GM18867 (cell line): ENCODE measurements around the gene TRIM44.
"Not testable (repeated sequence)": the region's sequence is repeated elsewhere in the genome, so short reads cannot be mapped to it uniquely, and the experiment has no call there.

Experiments
- ATAC-seq: cut with Tn5 transposase; IDR thresholded peaks from one replicate; pipeline ENCODE4 v1.9.1; 2021; ENCODE audit warnings: mild to moderate bottlenecking, moderate library complexity; ENCODE audit not compliant: unreplicated experiment

TRIM44 gene

DNA sequence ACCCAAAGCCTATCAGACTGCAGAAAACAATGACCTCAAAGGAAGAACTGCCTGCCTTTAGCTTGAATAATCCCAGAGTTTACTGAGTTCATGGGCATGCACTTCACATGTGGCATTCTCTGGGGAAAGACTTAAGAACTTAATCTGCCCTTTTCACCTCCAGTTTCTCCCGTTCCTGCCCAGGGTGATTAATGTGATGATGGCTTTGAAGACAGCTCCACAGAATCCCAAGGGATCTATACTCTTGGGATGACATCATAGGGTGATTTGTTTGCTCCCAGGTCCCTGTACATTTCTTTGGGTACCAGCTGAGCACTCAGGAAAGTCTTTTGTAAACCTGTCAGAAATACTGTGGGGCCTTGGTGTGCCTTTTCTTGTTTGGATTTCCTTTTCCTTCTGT is 30.3 kb upstream of the TRIM44 start:
- ATAC-seq, result no peak

- no peak for ATAC-seq
Measured at GRCh38 chr11:35633827-35634423, 28.6 kb upstream of the TRIM44 start.

- ATAC-seq, result no peak
Measured at GRCh38 chr11:35635933-35636332, 26.6 kb upstream of the TRIM44 start.

GRCh38 chr11:35639591-35640179 is 22.9 kb upstream of the TRIM44 start:
- ATAC-seq, result no peak

GRCh38 chr11:35641171-35641897 is 21.2 kb upstream of the TRIM44 start:
- ATAC-seq, result no peak

- ATAC-seq, result no peak
Measured at GRCh38 chr11:35641964-35642363, 20.6 kb upstream of the TRIM44 start.

GRCh38 chr11:35647421-35648093 is 15.0 kb upstream of the TRIM44 start:
- ATAC-seq, result no peak

DNA sequence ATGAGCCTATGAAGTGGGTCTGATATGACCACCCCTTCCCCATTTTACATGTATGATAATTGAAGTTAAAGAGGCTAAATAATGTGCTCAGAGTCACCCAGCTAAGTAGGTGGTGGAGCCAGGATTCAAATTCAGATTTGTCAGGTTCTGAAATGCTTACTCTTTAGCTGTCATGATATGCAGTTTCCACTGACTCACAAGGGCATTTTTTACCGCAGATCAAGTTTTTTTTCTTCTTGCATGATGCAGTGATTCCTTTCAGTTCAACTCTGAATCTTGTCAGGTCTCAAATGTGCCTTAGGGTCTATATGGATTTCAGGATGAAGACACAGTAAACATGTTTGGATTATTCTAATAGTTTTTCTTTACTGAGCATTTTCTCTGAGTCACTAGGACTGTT is 12.6 kb upstream of the TRIM44 start:
- no peak for ATAC-seq

DNA sequence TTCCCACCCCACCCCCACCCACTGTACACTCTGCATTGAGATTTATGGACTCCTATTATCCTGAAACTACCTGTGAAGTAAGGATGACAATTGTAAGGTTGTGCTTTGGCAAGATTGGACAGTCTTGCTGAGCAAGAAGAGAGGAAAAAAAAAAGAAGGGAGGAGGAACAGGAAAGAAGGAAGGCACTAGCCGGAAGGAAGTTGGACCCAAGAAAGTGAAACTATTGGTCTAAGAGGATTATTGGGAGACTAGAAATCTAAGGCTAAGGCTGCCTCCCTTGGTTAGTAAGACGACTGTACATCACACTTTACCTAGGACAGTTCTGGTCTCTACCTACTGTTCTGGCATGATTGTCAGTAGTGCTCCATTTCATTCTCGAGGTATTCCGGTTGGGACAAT is 12.1 kb upstream of the TRIM44 start:
- no peak for ATAC-seq

- no peak for ATAC-seq
Measured at GRCh38 chr11:35651263-35651662, 11.3 kb upstream of the TRIM44 start.

DNA sequence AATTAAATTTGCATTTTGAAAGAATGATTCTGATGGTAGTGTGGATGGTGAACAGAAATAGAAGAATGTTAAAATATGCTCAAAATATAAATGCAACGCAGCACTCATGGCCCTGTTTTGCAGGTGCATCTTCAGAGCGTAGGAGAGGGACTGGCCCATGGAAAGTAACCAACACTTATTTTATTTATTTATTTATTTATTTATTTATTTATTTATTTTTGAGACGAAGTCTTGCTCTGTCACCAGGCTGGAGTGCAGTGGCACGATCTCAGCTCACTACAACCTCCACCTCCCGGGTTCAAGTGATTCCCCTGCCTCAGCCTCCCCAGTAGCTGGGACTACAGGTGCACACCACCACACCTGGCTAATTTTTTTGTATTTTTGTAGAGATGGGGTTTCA is 9.8 kb upstream of the TRIM44 start:
- not testable (repeated sequence) for ATAC-seq

GRCh38 chr11:35654711-35655110 is 7.9 kb upstream of the TRIM44 start:
- no peak for ATAC-seq

DNA sequence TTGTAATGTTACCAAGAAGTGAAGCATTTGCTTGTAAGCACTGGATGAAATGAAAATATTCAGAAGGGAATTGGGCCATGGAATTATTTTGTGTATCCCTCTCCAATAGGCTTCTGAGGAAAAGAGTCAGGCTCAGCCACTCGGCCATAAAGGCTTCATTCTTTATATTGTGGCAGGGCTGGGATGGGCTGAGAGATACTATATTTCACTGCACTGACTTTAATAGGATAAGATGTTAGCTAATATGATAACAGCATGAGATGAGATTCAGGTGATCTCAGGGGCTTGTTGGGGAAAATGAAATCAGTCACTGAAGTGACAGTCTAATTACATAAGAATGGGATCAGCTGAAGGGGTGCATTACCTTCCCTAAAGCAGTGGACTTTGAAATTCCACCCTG is 7.3 kb upstream of the TRIM44 start:
- ATAC-seq, result no peak

GRCh38 chr11:35655856-35656255 is 6.7 kb upstream of the TRIM44 start:
- ATAC-seq, result no peak

DNA sequence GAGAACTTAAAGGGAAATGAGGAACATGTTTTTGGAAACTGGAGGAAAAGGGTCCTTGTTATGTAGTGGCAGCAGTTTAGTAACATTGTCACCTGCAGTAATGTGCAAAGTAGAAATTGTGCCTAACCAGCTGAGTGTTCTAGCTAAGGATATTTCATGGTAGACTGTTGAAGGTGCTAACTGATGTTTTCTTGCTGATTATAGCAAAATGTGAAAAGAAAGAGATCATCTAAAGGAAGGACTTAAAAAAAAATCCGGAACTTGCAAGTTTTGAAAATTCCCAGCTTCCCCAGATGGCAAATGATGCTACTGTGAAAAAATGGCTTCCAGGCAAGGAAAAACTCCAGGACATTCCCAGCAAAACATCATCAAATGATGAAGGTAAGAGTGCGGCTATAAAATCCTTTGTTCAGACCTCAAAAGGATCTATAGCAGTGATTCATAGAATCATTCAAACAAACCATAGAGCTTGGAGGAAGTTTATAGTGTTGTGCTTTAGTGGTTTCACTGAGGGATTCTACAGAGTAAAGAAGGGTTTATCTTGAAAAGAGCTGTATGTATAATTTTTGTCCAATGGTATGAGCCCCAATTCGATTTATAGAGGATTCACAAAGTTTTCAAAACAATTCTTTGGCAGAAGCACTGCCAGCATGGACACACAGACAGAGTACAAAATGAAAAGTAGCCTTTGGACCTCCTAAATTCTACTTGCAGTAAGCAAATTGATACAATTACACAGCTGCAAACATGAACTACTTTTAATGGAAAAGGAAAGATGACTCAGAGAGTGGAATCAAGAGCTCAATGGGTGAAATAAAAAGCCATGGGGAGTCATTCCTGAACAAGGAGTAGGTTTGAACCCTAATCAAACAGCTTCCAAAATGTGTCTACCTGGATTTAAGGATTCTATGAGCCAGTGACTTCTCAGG is 4.3 kb upstream of the TRIM44 start:
- no peak for ATAC-seq

- no peak for ATAC-seq
Measured at GRCh38 chr11:35661534-35661933, 1.0 kb upstream of the TRIM44 start.

GRCh38 chr11:35662061-35662648 is 420 bp upstream of the TRIM44 start:
- ATAC-seq, result peak; percentile 49

DNA sequence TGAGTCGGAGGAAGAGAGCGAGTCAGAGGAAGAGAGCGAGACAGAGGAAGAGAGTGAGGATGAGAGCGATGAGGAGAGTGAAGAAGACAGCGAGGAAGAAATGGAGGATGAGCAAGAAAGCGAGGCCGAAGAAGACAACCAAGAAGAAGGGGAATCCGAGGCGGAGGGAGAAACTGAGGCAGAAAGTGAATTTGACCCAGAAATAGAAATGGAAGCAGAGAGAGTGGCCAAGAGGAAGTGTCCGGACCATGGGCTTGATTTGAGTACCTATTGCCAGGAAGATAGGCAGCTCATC is 780 bp downstream of the TRIM44 start:
- no peak for ATAC-seq

GRCh38 chr11:35664977-35665441 is 2.4 kb downstream of the TRIM44 start:
- ATAC-seq, result no peak

GRCh38 chr11:35667257-35667656 is 4.7 kb downstream of the TRIM44 start:
- ATAC-seq, result no peak
